Spinal cord (tissue), 10 donors: ENCODE results near the gene GRB7. TPM values are rescaled to one million over a fixed set of nuclear protein-coding genes. Genes with fewer than 3 reads are reported as not detected.
"Not testable (repeated sequence)": the region's sequence is repeated elsewhere in the genome, so short reads cannot be mapped to it uniquely, and the experiment has no call there.

Experiments used
- DNase-seq, 6 donors: peaks; one replicate each; pipeline versions ENCODE4 v3.0.0 to v3.0.0-alpha.2; 2013 to 2015; ENCODE audit warnings: low spot score in 6 of 6, low read depth in 4 of 6
- H3K27ac ChIP-seq: one replicate; pipeline ENCODE4 v1.5.1; 2013; ENCODE audit warnings: low read depth, low read length, control low read depth
- H3K27me3 ChIP-seq: one replicate; pipeline ENCODE4 v1.6.1; 2013; ENCODE audit warnings: low read length; ENCODE audit not compliant: control insufficient read depth, insufficient read depth
- H3K36me3 ChIP-seq: one replicate; pipeline ENCODE4 v1.6.1; 2013; ENCODE audit warnings: low read length; ENCODE audit not compliant: control insufficient read depth, insufficient read depth
- H3K4me1 ChIP-seq: one replicate; pipeline ENCODE4 v1.6.1; 2013; ENCODE audit warnings: low read length; ENCODE audit not compliant: control insufficient read depth, insufficient read depth
- H3K4me3 ChIP-seq: one replicate; pipeline ENCODE4 v1.5.1; 2013; ENCODE audit warnings: low read depth, low read length, control low read depth
- H3K9me3 ChIP-seq: one replicate; pipeline ENCODE4 v1.6.1; 2013; ENCODE audit warnings: low read length; ENCODE audit not compliant: control insufficient read depth, insufficient read depth
- WGBS: methylation state at CpG from one replicate; pipeline ENCODE4 v1.1.5; 2013; ENCODE audit warnings: missing lambda C conversion rate; ENCODE audit not compliant: insufficient coverage; 5-methylcytosine and 5-hydroxymethylcytosine counted together
- polyA plus RNA-seq, 2 donors: library from polyadenylated mRNA; unstranded; fragments of 120-200 nt; gene quantifications; one replicate each; pipeline ENCODE4 v1.2.1, GENCODE V29; 2013; ENCODE audit not compliant: insufficient read length in 2 of 2
- total RNA-seq, 2 donors: library from RNA; depleted of rRNA in 1 of 2; stranded (reverse); fragments of 120-200 nt in 1 of 2; fragments of >200 nt in 1 of 2; gene quantifications; one replicate each; pipeline versions ENCODE4 v1.2.3 to v1.2.4, GENCODE V29; 2013 to 2014
- donor health status: healthy.

The GRB7 gene
- total and polyA plus RNA-seq, 4 donors, result 0.43 to 2.6 (median 0.54) TPM; not detected in 1

- WGBS, result 78% methylated on average over 4 of the region's 6 CpGs
- Histone ChIP-seq H3K36me3 (peaks cover 38% of the 10 kb centered on the region), H3K4me1 (no peaks in the 10 kb centered on the region), H3K27ac (no peak overlapping the region), H3K4me3 (no peak overlapping the region), H3K9me3 (no peaks in the 10 kb centered on the region), H3K27me3 (no peaks in the 10 kb centered on the region)
- no peak for DNase-seq
These were observed 20.1 kb upstream of the GRB7 start for GRCh38 chr17:39717660-39718059.

- Histone ChIP-seq H3K36me3 (peaks cover 54% of the 10 kb centered on the region), H3K27me3 (no peaks in the 10 kb centered on the region), H3K9me3 (no peaks in the 10 kb centered on the region), H3K4me1 (no peaks in the 10 kb centered on the region), H3K4me3 (no peak overlapping the region), H3K27ac (no peak overlapping the region)
- 91% methylated on average over 2 of the region's 7 CpGs for WGBS
- DNase-seq, result no peak
These were observed 18.0 kb upstream of the GRB7 start for GRCh38 chr17:39719563-39720355.

GRCh38 chr17:39722104-39722503 is 15.6 kb upstream of the GRB7 start:
- no peak overlapping the region for H3K4me3 ChIP-seq
- no peaks in the 10 kb centered on the region for H3K27me3 ChIP-seq
- H3K27ac ChIP-seq, result no peak overlapping the region
- 100% methylated on average over 3 of the region's 6 CpGs for WGBS
- peaks cover 54% of the 10 kb centered on the region for H3K36me3 ChIP-seq
- no peak for DNase-seq
- no peaks in the 10 kb centered on the region for H3K9me3 ChIP-seq
- H3K4me1 ChIP-seq, result no peaks in the 10 kb centered on the region

GRCh38 chr17:39722965-39723848 is 14.5 kb upstream of the GRB7 start:
- 82% methylated on average over 17 of the region's 34 CpGs for WGBS

GRCh38 chr17:39724731-39725130 is 13.0 kb upstream of the GRB7 start:
- H3K36me3 ChIP-seq, result peaks cover 64% of the 10 kb centered on the region
- WGBS, result 97% methylated on average over 13 of the region's 13 CpGs

More at GRCh38 chr17:39722965-39723848, 14.5 kb upstream of the GRB7 start:
- H3K4me1 ChIP-seq, result no peaks in the 10 kb centered on the region
- no peak for DNase-seq
- H3K4me3 ChIP-seq, result no peak overlapping the region
- H3K9me3 ChIP-seq, result no peaks in the 10 kb centered on the region
- H3K27ac ChIP-seq, result no peak overlapping the region
- no peaks in the 10 kb centered on the region for H3K27me3 ChIP-seq
- H3K36me3 ChIP-seq, result peaks cover 62% of the 10 kb centered on the region

GRCh38 chr17:39725923-39726322 is 11.8 kb upstream of the GRB7 start:
- peaks cover 63% of the 10 kb centered on the region for H3K36me3 ChIP-seq
- H3K9me3 ChIP-seq, DNase-seq, H3K27ac ChIP-seq, H3K27me3 ChIP-seq, H3K4me3 ChIP-seq: not testable (repeated sequence)
- H3K4me1 ChIP-seq, result peaks cover 11% of the 10 kb centered on the region
- WGBS, result no CpG with 5 or more reads among the region's 1 CpG

More at GRCh38 chr17:39724731-39725130, 13.0 kb upstream of the GRB7 start:
- no peaks in the 10 kb centered on the region for H3K27me3 ChIP-seq
- no peaks in the 10 kb centered on the region for H3K9me3 ChIP-seq
- H3K4me1 ChIP-seq, result peaks cover 2% of the 10 kb centered on the region
- H3K27ac ChIP-seq, result no peak overlapping the region
- H3K4me3 ChIP-seq, result no peak overlapping the region
- no peak for DNase-seq

- Histone ChIP-seq H3K27ac (no peak overlapping the region), H3K36me3 (peaks cover 63% of the 10 kb centered on the region)
- WGBS, result 89% methylated on average over 8 of the region's 9 CpGs
These were observed 11.1 kb upstream of the GRB7 start for GRCh38 chr17:39726617-39727016.

GRCh38 chr17:39727556-39727955 is 10.2 kb upstream of the GRB7 start:
- no peaks in the 10 kb centered on the region for H3K27me3 ChIP-seq
- no peaks in the 10 kb centered on the region for H3K9me3 ChIP-seq
- H3K27ac ChIP-seq, result no peak overlapping the region
- peaks cover 11% of the 10 kb centered on the region for H3K4me1 ChIP-seq
- peaks cover 57% of the 10 kb centered on the region for H3K36me3 ChIP-seq
- WGBS, result 80% methylated on average over 10 of the region's 10 CpGs
- DNase-seq, result no peak
- no peak overlapping the region for H3K4me3 ChIP-seq

More at GRCh38 chr17:39726617-39727016, 11.1 kb upstream of the GRB7 start:
- Histone ChIP-seq H3K4me3 (no peak overlapping the region), H3K4me1 (peaks cover 11% of the 10 kb centered on the region), H3K27me3 (no peaks in the 10 kb centered on the region), H3K9me3 (no peaks in the 10 kb centered on the region)
- no peak for DNase-seq

GRCh38 chr17:39729280-39729851 is 8.4 kb upstream of the GRB7 start:
- Histone ChIP-seq H3K4me3 (peak overlapping the region; percentile 73), H3K4me1 (peaks cover 11% of the 10 kb centered on the region), H3K9me3 (no peaks in the 10 kb centered on the region), H3K36me3 (peaks cover 44% of the 10 kb centered on the region), H3K27ac (peak overlapping the region; percentile 52), H3K27me3 (no peaks in the 10 kb centered on the region)
- WGBS, result 79% methylated on average over 3 of the region's 6 CpGs
- no peak for DNase-seq
